ENCODE results near the gene MRAS. TPM values are rescaled to one million over a fixed set of nuclear protein-coding genes. Genes with fewer than 3 reads are reported as not detected.

Gene MRAS
- total and polyA plus RNA-seq, 2 of the 13 experiments (the other 11 are each of a cell fraction or from before 2014, with no cell fraction given), result 8.8 to 36.2 TPM

GRCh38 chr3:138347960-138348753 lies at the start of gene MRAS (continued):
- TF ChIP-seq FOXP4 (CRISPR knock-in tag; IDR thresholded peaks at IDR 0.05), result 0 out of 2 replicates have a peak, but pooled peaks have one; percentile 28
- TF ChIP-seq SMAD3 (CRISPR knock-in tag; IDR thresholded peaks at IDR 0.05), result no peak
- TF ChIP-seq ZNF20 (CRISPR knock-in tag; IDR thresholded peaks at IDR 0.05), result 0 out of 2 replicates have a peak, but pooled peaks have one; percentile 53
- peak; percentile 16; the same call in 1 of the 2 replicates for TF ChIP-seq ZBTB38 (CRISPR knock-in tag; IDR thresholded peaks at IDR 0.05)
- peak; percentile 98 for TF ChIP-seq ZFP91 (CRISPR knock-in tag; IDR thresholded peaks at IDR 0.05; ENCODE audit: borderline replicate concordance)
- no peak for TF ChIP-seq ZNF839 (CRISPR knock-in tag; IDR thresholded peaks at IDR 0.05; ENCODE audit: borderline replicate concordance)
- 0 out of 2 replicates have a peak, but pooled peaks have one; percentile 47 for TF ChIP-seq PRDM15 (CRISPR knock-in tag; IDR thresholded peaks at IDR 0.05)
- no peak for TF ChIP-seq SMARCE1 (IDR thresholded peaks at IDR 0.05; ENCODE audit: borderline replicate concordance)
- TF ChIP-seq GABPA (IDR thresholded peaks at IDR 0.05; ENCODE audit: low read depth, low read length), result 0 out of 2 replicates have a peak, but pooled peaks have one; percentile 24
- TF ChIP-seq GABPA (CRISPR knock-in tag; IDR thresholded peaks at IDR 0.05; ENCODE audit: low read depth), result no peak
- 0 out of 2 replicates have a peak, but pooled peaks have one; percentile 7 for TF ChIP-seq SOX5 (CRISPR knock-in tag; IDR thresholded peaks at IDR 0.05; ENCODE audit: borderline replicate concordance)
- TF ChIP-seq ZNF563 (CRISPR knock-in tag; IDR thresholded peaks at IDR 0.05), result peak; percentile 84
- no peak for TF ChIP-seq EEA1 (CRISPR knock-in tag; IDR thresholded peaks at IDR 0.05; ENCODE audit: borderline replicate concordance)
- no peak for TF ChIP-seq AHDC1 (CRISPR knock-in tag; IDR thresholded peaks at IDR 0.05; ENCODE audit: borderline replicate concordance)
- TF ChIP-seq ZNF816 (CRISPR knock-in tag; IDR thresholded peaks at IDR 0.05; ENCODE audit: borderline replicate concordance), result no peak
- no peak for TF ChIP-seq RCOR2 (CRISPR knock-in tag; IDR thresholded peaks at IDR 0.05)
